ENCODE results near the gene EXOC3.
A peak's percentile ranks its signal among the peaks of the same experiment; 100 is the strongest.

The EXOC3 gene

DNA sequence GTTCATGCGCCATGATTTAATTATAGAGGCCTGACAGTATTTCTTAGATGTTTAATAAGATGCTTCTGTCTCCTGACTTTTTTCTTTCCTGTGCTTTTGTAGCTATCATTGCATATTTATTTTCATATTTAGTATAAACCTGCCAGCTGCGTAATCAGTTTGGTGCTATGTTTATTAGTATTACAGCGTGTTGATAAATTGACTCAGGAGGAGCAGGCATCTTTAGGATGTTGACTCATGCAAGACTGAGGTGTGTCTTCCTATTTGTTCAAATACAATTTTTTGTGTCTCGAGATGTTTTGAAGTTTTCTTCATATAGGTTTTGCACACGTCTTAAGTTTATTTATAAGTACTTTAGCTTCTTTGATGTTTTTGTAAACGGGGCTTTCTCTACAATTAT, 35.9 kb upstream of the EXOC3 start:
- DNase-seq (ENCODE audit: low spot score), result no peak

DNA sequence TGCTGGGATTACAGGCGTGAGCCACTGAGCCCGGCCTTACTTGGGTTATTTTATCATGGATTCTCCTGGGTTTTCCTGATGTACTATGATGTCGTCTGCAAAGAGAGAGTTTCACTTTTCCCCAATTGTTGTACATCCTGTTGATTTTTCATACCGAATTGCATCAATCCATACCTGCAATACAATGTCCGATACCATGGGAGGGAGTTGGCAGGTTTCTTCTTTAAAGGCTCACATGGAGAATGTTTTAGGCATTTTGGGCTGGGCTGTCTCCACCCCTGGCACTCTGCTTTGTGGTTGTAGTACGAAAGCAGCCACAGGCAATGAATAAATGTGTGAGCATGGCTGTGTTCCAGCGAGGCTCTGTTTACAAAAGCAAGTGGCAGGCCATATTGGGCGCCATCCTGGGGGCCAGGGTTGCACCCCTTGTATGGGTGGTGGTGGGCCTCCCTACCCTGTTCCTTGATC, 35.1 kb upstream of the EXOC3 start:
- DNase-seq (ENCODE audit: low spot score), result no peak

- no peak for DNase-seq (ENCODE audit: low spot score)
These were observed 32.0 kb upstream of the EXOC3 start for GRCh38 chr5:410911-411517.

DNA sequence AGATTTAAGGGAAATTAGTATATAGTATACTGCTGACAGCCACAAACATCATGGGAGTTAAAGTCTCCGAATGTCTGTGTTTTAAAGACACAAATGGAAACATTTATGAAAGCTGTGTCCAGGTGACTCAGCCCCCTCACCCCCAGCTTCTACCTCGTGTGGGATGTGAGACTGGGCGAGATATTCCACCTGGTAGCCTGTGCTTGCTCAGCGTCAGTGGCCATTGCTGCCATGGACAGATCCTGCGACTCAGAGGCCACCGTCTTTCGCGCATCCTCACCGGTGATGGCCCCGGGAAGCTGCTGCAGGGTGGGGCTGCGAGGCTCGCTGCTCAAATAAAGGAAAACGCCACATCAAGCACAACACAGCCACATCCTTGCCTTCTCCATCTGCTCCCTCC, 31.2 kb upstream of the EXOC3 start:
- no peak for DNase-seq (ENCODE audit: low spot score)

- peak; percentile 78 for DNase-seq (ENCODE audit: low spot score)
These were observed 27.7 kb upstream of the EXOC3 start for GRCh38 chr5:414991-415927.

GRCh38 chr5:415928-416635, 26.9 kb upstream of the EXOC3 start:
- DNase-seq (ENCODE audit: low spot score), result no peak

GRCh38 chr5:416636-416960, 26.4 kb upstream of the EXOC3 start:
- DNase-seq (ENCODE audit: low spot score), result no peak

GRCh38 chr5:417301-418161, 25.4 kb upstream of the EXOC3 start:
- DNase-seq (ENCODE audit: low spot score), result no peak

GRCh38 chr5:418162-419121, 24.5 kb upstream of the EXOC3 start:
- DNase-seq (ENCODE audit: low spot score), result no peak

GRCh38 chr5:419970-420369, 23.0 kb upstream of the EXOC3 start:
- no peak for DNase-seq (ENCODE audit: low spot score)

GRCh38 chr5:420632-421286, 22.2 kb upstream of the EXOC3 start:
- no peak for DNase-seq (ENCODE audit: low spot score)

- no peak for DNase-seq (ENCODE audit: low spot score)
These were observed 21.6 kb upstream of the EXOC3 start for GRCh38 chr5:421287-421880.

DNA sequence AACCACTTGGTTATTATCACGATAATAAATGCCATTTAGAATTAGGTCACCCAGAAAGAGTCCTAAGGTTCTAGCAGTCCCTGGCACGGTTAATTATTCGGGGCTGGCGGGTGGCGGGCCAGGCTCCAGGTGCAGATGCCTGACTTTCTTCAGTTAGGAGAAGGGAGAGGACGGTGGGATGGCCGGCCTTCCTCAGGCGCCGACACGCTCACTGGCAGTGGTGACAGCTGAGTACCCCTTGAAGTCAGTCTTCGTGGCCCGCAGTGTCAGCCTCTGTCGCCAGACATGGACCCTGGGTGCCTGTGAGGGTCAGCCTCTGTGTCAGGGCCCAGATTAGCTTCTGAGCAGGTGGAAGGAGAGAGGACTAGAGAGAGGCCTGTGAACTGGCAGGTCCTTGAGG, 21.1 kb upstream of the EXOC3 start:
- DNase-seq (ENCODE audit: low spot score), result no peak

- DNase-seq (ENCODE audit: low spot score), result no peak
These were observed 20.4 kb upstream of the EXOC3 start for GRCh38 chr5:422323-423232.

- DNase-seq (ENCODE audit: low spot score), result no peak
These were observed 19.8 kb upstream of the EXOC3 start for GRCh38 chr5:423233-423565.

GRCh38 chr5:423626-424261, 19.2 kb upstream of the EXOC3 start:
- DNase-seq (ENCODE audit: low spot score), result no peak

DNA sequence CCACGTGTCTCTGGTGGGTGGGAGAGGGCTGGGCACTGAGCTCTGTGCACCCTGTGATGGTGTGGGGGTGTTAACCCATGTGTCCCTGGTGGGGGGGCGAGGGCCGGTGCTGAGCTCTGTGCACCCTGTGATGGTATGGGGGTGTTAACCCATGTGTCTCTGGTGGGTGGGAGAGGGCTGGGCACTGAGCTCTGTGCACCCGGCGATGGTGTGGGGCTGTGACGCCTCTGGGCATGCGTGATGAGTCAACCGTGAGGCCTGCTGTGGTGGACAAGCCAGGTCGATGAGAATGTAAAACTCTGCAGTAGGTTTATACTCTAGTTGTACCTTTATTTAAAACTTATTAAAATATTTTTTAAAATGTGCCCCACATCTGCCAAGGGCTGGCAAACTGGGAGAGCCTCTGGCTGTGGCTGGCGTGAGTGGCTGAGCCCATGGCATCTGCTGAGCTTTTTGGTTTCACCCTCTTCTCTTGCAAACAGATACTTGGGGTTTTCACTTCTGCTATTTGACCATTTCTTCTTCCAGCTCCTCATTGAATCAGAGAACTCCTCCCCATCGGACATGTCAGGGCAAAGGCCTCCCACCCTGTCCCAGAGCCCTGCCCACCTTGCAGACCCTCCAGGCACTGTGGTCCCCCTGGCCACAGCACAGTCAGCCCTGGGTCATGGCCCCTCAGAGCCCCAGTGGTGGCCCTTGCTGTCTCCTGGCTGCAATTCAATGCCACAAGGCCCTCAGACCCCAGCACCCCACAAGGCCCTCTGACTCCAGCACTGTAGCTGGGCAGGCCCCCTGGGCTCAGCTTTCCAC, 18.5 kb upstream of the EXOC3 start:
- no peak for DNase-seq (ENCODE audit: low spot score)

DNA sequence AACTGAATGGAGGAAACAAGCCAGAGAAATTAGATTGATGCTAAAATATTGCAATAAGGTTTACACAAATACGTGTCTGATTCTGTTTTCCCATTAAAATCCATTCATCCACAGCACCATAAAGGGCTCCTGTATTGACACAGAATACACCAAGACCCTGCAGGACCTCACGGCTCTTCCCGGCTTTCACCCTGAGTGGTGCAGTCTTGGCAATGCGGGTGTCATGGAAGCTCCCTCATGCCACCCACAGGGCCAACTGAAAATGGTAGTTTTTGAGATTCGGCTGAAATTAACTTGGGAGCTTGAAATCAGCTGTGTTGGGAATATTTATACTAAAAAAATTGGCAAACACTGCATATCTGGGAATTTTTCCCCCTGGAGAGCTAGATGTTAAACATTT, 17.3 kb upstream of the EXOC3 start:
- no peak for DNase-seq (ENCODE audit: low spot score)
